ENCODE results near the gene TEDC2.
A peak's percentile ranks its signal among the peaks of the same experiment; 100 is the strongest.

The TEDC2 gene

GRCh38 chr16:2460916-2461315 is 1.0 kb downstream of the TEDC2 start:
- no peak for DNase-seq (ENCODE audit: low read depth, low spot score)
- peak overlapping the region; percentile 71 for H3K4me3 ChIP-seq (ENCODE audit: low read length)

- no peak overlapping the region for H3K4me3 ChIP-seq (ENCODE audit: low read length)
- DNase-seq (ENCODE audit: low read depth, low spot score): no peak
These were observed 2.3 kb downstream of the TEDC2 start for GRCh38 chr16:2462031-2462866.

DNA sequence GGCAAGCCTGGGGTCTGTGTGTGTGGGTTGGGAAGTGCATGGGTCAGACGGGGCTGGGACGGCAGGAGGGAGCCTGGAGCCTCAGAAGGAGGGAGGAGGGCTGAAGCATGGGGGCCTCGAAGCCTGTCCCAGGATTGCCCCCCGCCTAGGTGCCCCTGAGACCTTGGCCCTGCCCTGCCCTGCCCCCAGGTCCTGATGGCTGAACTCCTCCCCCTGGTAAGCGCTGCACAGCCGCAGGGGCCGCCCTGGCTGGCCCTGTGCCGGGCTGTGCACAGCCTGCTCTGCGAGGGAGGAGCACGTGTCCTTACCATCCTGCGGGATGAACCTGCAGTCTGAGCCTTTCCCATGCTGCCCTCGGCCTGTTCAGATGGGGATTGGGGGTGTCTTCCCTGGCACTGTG is 4.4 kb downstream of the TEDC2 start:
- no peak overlapping the region for H3K4me3 ChIP-seq (ENCODE audit: low read length)
- no peak for DNase-seq (ENCODE audit: low read depth, low spot score)

DNA sequence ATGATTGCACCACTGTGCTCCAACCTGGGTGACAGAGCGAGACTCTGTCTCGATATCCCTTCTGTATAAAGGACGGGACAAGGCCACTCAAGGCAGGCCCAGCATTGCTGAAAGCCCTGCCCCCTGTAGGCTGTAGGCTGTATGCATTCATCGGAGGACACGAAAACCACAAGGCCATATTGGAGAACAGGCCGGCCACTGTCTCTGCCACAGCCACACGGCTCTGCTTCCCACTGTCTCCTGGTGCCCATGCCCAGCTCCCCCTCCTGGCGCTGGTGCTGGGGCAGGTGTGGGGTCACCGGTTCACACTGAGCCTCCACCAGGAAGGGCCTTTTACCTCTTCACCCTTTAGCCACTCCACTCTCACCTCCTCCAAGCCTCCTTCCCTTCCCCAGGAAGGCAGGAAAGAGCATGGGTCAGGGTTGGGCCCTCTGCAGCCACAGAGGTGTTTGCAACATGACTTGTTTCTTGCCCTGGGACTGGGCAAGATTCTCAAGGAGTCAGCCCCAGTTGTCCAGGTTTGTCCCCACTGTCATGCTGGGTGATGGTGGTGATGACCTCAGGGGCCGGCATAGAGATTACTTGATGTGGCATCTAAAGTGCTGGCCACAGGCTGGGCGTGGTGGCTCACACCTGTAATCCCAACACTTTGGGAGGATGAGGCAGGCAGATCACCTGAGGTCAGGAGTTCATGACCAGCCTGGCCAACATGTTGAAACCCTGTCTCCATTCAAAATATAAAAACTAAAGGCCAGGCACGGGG is 5.9 kb downstream of the TEDC2 start:
- DNase-seq (ENCODE audit: low read depth, low spot score): no peak
- H3K4me3 ChIP-seq (ENCODE audit: low read length): no peak overlapping the region

GRCh38 chr16:2466667-2467527 is 7.0 kb downstream of the TEDC2 start:
- no peak for DNase-seq (ENCODE audit: low read depth, low spot score)

GRCh38 chr16:2467528-2468232 is 7.8 kb downstream of the TEDC2 start:
- DNase-seq (ENCODE audit: low read depth, low spot score): no peak
- H3K4me3 ChIP-seq (ENCODE audit: low read length): no peak overlapping the region

More at GRCh38 chr16:2466667-2467527, 7.0 kb downstream of the TEDC2 start:
- no peak overlapping the region for H3K4me3 ChIP-seq (ENCODE audit: low read length)

GRCh38 chr16:2468233-2468724 is 8.4 kb downstream of the TEDC2 start:
- no peak for DNase-seq (ENCODE audit: low read depth, low spot score)
- H3K4me3 ChIP-seq (ENCODE audit: low read length): no peak overlapping the region

DNA sequence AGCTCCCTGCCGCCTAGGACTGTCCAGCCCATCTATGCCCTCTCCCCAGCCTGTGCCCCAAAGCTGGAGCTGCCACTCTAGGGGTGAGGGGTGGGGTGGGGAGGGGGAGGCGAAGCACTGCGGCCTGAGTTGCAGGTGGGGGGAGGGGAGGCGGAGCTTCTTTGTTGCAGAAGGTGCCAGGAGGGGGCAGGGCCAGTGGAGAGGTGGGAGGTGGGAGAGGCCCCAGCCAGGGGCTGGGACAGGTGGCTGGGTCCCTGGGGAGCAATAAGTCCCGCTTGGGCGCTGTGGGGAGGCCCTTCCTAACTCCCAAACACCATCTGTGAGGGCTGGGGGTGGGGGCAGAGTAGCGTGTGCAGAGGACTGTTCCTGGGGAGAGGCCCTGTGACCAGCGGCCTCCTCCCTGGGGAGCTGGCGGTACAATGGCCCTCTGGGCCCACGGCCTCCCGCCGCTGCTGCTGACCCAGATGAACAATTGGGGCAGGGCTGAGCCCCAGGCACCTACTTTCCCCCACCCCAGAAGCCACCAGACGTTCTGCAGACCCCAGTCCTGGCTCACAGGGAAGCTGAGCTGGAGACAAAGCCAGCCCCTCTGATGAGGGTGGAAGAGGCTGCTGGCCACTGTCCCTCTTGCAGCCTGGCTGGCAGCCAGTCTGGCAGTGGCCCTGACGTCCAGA is 9.0 kb downstream of the TEDC2 start:
- no peak overlapping the region for H3K4me3 ChIP-seq (ENCODE audit: low read length)
- no peak for DNase-seq (ENCODE audit: low read depth, low spot score)

- no peak overlapping the region for H3K4me3 ChIP-seq (ENCODE audit: low read length)
- no peak for DNase-seq (ENCODE audit: low read depth, low spot score)
These were observed 9.7 kb downstream of the TEDC2 start for GRCh38 chr16:2469399-2470233.

DNA sequence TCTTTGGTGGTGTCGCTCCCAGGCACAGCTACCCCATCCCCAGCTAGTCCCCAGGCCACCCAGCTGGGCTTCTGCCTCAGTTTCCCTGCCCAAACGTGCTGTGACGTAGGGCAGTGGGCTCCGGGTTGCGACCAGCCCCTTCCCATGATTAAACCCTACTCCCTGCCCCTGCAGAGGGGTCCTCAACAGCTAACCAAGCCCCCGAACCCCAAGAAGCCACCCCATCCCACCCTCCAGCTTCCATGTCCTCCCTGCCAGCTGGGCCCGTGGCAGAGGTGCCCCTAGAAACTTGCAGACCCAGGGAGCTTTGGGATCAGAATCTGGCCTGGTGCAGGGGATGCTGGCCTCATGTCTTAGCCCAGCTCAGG is 10.3 kb downstream of the TEDC2 start:
- no peak for DNase-seq (ENCODE audit: low read depth, low spot score)

GRCh38 chr16:2470603-2471015 is 10.7 kb downstream of the TEDC2 start:
- DNase-seq (ENCODE audit: low read depth, low spot score): no peak
- H3K4me3 ChIP-seq (ENCODE audit: low read length): no peak overlapping the region

More for the DNA sequence above, 10.3 kb downstream of the TEDC2 start:
- H3K4me3 ChIP-seq (ENCODE audit: low read length): no peak overlapping the region

GRCh38 chr16:2471016-2471652 is 11.2 kb downstream of the TEDC2 start, which contains the start of gene NTN3:
Gene NTN3, plus strand, starts transcription at chr16:2471297. Its CDS starts 405 bp downstream, at chr16:2471702.
- no peak within 1 kb of the TSS for H3K4me3 ChIP-seq (ENCODE audit: low read length)
- DNase-seq (ENCODE audit: low read depth, low spot score): no peak

DNA sequence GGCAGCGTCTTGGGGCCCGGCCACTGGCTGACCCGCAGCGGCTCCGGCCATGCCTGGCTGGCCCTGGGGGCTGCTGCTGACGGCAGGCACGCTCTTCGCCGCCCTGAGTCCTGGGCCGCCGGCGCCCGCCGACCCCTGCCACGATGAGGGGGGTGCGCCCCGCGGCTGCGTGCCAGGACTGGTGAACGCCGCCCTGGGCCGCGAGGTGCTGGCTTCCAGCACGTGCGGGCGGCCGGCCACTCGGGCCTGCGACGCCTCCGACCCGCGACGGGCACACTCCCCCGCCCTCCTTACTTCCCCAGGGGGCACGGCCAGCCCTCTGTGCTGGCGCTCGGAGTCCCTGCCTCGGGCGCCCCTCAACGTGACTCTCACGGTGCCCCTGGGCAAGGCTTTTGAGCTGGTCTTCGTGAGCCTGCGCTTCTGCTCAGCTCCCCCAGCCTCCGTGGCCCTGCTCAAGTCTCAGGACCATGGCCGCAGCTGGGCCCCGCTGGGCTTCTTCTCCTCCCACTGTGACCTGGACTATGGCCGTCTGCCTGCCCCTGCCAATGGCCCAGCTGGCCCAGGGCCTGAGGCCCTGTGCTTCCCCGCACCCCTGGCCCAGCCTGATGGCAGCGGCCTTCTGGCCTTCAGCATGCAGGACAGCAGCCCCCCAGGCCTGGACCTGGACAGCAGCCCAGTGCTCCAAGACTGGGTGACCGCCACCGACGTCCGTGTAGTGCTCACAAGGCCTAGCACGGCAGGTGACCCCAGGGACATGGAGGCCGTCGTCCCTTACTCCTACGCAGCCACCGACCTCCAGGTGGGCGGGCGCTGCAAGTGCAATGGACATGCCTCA is 12.0 kb downstream of the TEDC2 start:
- no peak overlapping the region for H3K4me3 ChIP-seq (ENCODE audit: low read length)
- DNase-seq (ENCODE audit: low read depth, low spot score): no peak

DNA sequence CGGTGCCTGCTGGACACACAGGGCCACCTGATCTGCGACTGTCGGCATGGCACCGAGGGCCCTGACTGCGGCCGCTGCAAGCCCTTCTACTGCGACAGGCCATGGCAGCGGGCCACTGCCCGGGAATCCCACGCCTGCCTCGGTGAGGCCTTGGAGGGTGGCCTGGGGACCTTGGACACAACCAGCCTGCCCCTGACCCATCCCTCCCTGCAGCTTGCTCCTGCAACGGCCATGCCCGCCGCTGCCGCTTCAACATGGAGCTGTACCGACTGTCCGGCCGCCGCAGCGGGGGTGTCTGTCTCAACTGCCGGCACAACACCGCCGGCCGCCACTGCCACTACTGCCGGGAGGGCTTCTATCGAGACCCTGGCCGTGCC is 12.6 kb downstream of the TEDC2 start:
- no peak for DNase-seq (ENCODE audit: low read depth, low spot score)
- no peak overlapping the region for H3K4me3 ChIP-seq (ENCODE audit: low read length)

DNA sequence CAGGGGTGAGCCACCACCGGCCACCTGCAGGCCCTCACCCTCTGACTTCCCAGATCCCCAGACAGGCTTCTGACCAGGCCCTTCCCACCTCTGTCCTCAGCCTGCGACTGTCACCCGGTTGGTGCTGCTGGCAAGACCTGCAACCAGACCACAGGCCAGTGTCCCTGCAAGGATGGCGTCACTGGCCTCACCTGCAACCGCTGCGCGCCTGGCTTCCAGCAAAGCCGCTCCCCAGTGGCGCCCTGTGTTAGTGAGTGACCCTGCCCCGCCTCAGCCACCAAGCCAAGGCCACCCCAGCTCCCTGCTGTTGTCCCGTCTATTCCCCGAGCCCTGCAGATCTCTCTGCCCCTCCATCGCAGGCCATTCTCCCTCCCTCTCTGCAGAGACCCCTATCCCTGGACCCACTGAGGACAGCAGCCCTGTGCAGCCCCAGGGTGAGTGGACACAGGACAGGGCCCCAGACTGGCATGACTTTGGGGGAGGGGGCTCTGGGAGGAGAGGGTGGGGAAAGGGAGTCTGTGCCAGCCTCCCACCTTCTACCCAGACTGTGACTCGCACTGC is 13.1 kb downstream of the TEDC2 start:
- no peak overlapping the region for H3K4me3 ChIP-seq (ENCODE audit: low read length)
- no peak for DNase-seq (ENCODE audit: low read depth, low spot score)

DNA sequence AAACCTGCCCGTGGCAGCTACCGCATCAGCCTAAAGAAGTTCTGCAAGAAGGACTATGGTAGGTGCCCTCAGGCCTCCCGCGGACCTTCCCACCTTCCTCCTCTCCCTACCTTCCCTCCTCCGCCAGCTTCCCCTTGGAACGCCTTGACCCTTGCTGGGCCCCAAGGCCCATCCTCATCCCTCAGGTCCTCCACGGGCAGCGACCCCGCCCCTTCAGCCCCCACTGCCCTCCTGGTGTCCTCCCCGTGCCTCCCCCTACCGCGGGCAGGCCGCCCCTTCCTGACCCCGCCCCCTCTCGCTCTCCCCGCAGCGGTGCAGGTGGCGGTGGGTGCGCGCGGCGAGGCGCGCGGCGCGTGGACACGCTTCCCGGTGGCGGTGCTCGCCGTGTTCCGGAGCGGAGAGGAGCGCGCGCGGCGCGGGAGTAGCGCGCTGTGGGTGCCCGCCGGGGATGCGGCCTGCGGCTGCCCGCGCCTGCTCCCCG is 13.6 kb downstream of the TEDC2 start:
- peak overlapping the region; percentile 21 for H3K4me3 ChIP-seq (ENCODE audit: low read length)
- DNase-seq (ENCODE audit: low read depth, low spot score): no peak

Measured in Jurkat, Clone E6-1 (cell line).